ENCODE results near the gene TGFBR3L. TPM values are rescaled to one million over a fixed set of nuclear protein-coding genes. Genes with fewer than 3 reads are reported as not detected.

TGFBR3L gene
- total and polyA plus RNA-seq, 2 of the 8 experiments (the other 6 are each of a cell fraction or from before 2014, with no cell fraction given), result 3.1 to 3.7 TPM

- Histone ChIP-seq H3K36me3 (ENCODE audit: control insufficient read depth in 2 of 4, insufficient read depth in 4 of 4, low read length in 3 of 4) (no peaks in the 10 kb centered on the region), H3K23ac (ENCODE audit: insufficient read length) (no peak overlapping the region), H3K79me2 (ENCODE audit: control insufficient read depth in 1 of 2, insufficient read depth in 2 of 2, low read length in 2 of 2) (no peaks in the 10 kb centered on the region), H4K8ac (ENCODE audit: extremely low read depth, insufficient read depth, low read length) (no peak overlapping the region), H2AK5ac (ENCODE audit: low read depth, low read length) (no peak overlapping the region), H3K4me1 (replicated peaks in 1 of 4; ENCODE audit: control insufficient read depth in 3 of 4, insufficient read depth in 4 of 4, low read length in 3 of 4) (peaks cover 0 to 4% (median 0%) of the 10 kb centered on the region in 4 experiments; a peak in 1 of 7 replicates), H4K91ac (replicated peaks; ENCODE audit: insufficient read length, low read length) (no peak overlapping the region), H3K27me3 (replicated peaks in 1 of 4; ENCODE audit: control insufficient read depth in 3 of 4, extremely low read depth in 1 of 4, insufficient read depth in 3 of 4, low read length in 3 of 4) (no peaks in the 10 kb centered on the region; a peak in 1 of 7 replicates), H3K4ac (replicated peaks; ENCODE audit: insufficient read length, low read depth, low read length) (no peak overlapping the region), H2BK5ac (ENCODE audit: low read depth, low read length) (peak overlapping the region; percentile 48; the same call in 1 of the 2 replicates), H2AFZ (ENCODE audit: low read length) (no peak overlapping the region), H4K5ac (ENCODE audit: insufficient read length, low read depth, low read length) (no peak overlapping the region), H3K9ac (replicated peaks in 1 of 4; ENCODE audit: extremely low read depth in 1 of 4, low read depth in 3 of 4, low read length in 3 of 4) (no peak overlapping the region), H4K20me1 (replicated peaks in 1 of 2; ENCODE audit: control insufficient read depth in 1 of 2, insufficient read depth in 2 of 2, low read length in 2 of 2) (peaks cover 0 to 2% of the 10 kb centered on the region in 2 experiments), H3K23me2 (ENCODE audit: low read depth, low read length) (peaks cover 4% of the 10 kb centered on the region; the same call in 1 of the 2 replicates), H3K79me1 (ENCODE audit: low read depth, low read length) (no peaks in the 10 kb centered on the region), H3K9me3 (ENCODE audit: insufficient read depth in 2 of 2, low read depth in 1 of 2, low read length in 1 of 2) (no peaks in the 10 kb centered on the region), H2BK120ac (replicated peaks; ENCODE audit: low read depth, low read length) (no peak overlapping the region), H3K56ac (replicated peaks; ENCODE audit: insufficient read length, low read depth, low read length) (no peak overlapping the region), H3K4me3 (ENCODE audit: extremely low read depth in 1 of 4, insufficient read depth in 2 of 4, low read depth in 3 of 4, low read length in 4 of 4) (no peak overlapping the region), H3K14ac (ENCODE audit: insufficient read length) (no peak overlapping the region), H3K4me2 (ENCODE audit: insufficient read depth in 1 of 2, low read depth in 2 of 2, low read length in 2 of 2) (no peak overlapping the region), H3K18ac (ENCODE audit: extremely low read depth, low read length) (peak overlapping the region; percentile 60), H2BK20ac (ENCODE audit: low read length) (0 out of 2 replicates have a peak overlapping the region, but pooled peaks have one; percentile 72), H2BK15ac (ENCODE audit: low read length) (no peak overlapping the region), H2BK12ac (ENCODE audit: low read depth, low read length) (peak overlapping the region; percentile 68; the same call in 1 of the 2 replicates), H3K27ac (ENCODE audit: low read depth, low read length) (no peak overlapping the region)
- ChIA-PET CTCF (ENCODE audit: partially characterized antibody) (interaction anchor here (1.2 to 3.3 kb wide), 2 partner anchors 17 to 116 kb away, joined by 4 to 15 read pairs; no protein-coding TSS in a partner anchor), POLR2A (ENCODE audit: partially characterized antibody) (interaction anchor here (0.8 to 6.6 kb wide), 5 partner anchors 12 to 55 kb away, joined by 3 to 98 read pairs (median 4); partner anchors contain the start of gene TIMM44)
- DNase-seq (ENCODE audit: low read depth in 1 of 2, low spot score in 2 of 2), result no peak
- WGBS, 2 experiments (ENCODE audit: extremely low coverage in 1 of 2, insufficient coverage in 1 of 2, insufficient read length in 1 of 2, insufficient replicate concordance in 2 of 2, low coverage in 1 of 2, low lambda C conversion rate in 2 of 2, missing lambda C conversion rate in 1 of 2), result 67% methylated on average over 1 of the region's 3 CpGs; no CpG with 5 or more reads in 1 of the 2 experiments
- FAIRE-seq, result no peak
- TF ChIP-seq TEAD4 (IDR thresholded peaks at IDR 0.05; ENCODE audit: low read depth, low read length) (no peak), CTCF (IDR thresholded peaks at IDR 0.05; ENCODE audit: control extremely low read depth in 1 of 3, insufficient read depth in 1 of 3, low read depth in 1 of 3, low read length in 3 of 3) (no peak), SP2 (IDR thresholded peaks at IDR 0.05; ENCODE audit: low read length) (no peak), CBX8 (IDR thresholded peaks at IDR 0.05; ENCODE audit: borderline replicate concordance, low read depth, low read length) (no peak), JUND (IDR thresholded peaks at IDR 0.05; ENCODE audit: low read length) (no peak), RXRA (IDR thresholded peaks at IDR 0.05; ENCODE audit: insufficient read depth, low read depth, low read length) (no peak), SRF (IDR thresholded peaks at IDR 0.05; ENCODE audit: low read depth, low read length) (no peak), CEBPB (IDR thresholded peaks at IDR 0.05; ENCODE audit: low read depth, low read length) (no peak), CBX5 (IDR thresholded peaks at IDR 0.05; ENCODE audit: low read depth, low read length) (no peak), HDAC6 (IDR thresholded peaks at IDR 0.05; ENCODE audit: low read depth, low read length) (no peak), SIX5 (IDR thresholded peaks at IDR 0.05; ENCODE audit: low read depth, low read length) (no peak), SP1 (IDR thresholded peaks at IDR 0.05; ENCODE audit: low read depth, low read length) (no peak)
Measured at GRCh38 chr19:7953060-7953459, 38.4 kb downstream of the TGFBR3L start.

Data from H1 (cell line).